CD14-positive monocyte (primary cell): ENCODE data around the gene GYG2. TPM values are rescaled to one million over a fixed set of nuclear protein-coding genes. Genes with fewer than 3 reads are reported as not detected.

Experiments
- DNase-seq, 3 donors: peaks; one replicate each; pipeline ENCODE4 v3.0.0-alpha.2; 2011 to 2022
- H2AFZ ChIP-seq: 2 replicates; pipeline ENCODE4 v1.6.0; 2012; ENCODE audit warnings: mild to moderate bottlenecking, low read depth, low read length, inconsistent platforms; ENCODE audit not compliant: insufficient read depth, poor library complexity, severe bottlenecking
- H3K27ac ChIP-seq, 2 donors: 1 replicate in 1 of 2; 2 replicates in 1 of 2; pipeline ENCODE4 v1.5.1; 2012 to 2013; ENCODE audit warnings: low read length in 2 of 2, control low read depth in 1 of 2, inconsistent platforms in 1 of 2, low read depth in 1 of 2, mild to moderate bottlenecking in 1 of 2
- H3K27me3 ChIP-seq, 2 donors: one replicate each; pipeline versions ENCODE4 v1.6.0 to v1.6.1; 2011 to 2013; ENCODE audit warnings: low read length in 2 of 2; ENCODE audit not compliant: control insufficient read depth in 2 of 2, insufficient read depth in 2 of 2
- H3K36me3 ChIP-seq, 2 donors: replicated peaks in 1 of 2; 1 replicate in 1 of 2; 2 replicates in 1 of 2; pipeline versions ENCODE4 v1.5.1 to v1.6.1; 2012 to 2013; ENCODE audit warnings: low read length in 2 of 2, control low read depth in 1 of 2, inconsistent platforms in 1 of 2, mild to moderate bottlenecking in 1 of 2; ENCODE audit not compliant: insufficient read depth in 2 of 2, control insufficient read depth in 1 of 2
- H3K4me1 ChIP-seq, 2 donors: 1 replicate in 1 of 2; 2 replicates in 1 of 2; pipeline versions ENCODE4 v1.5.1 to v1.6.1; 2012 to 2013; ENCODE audit warnings: low read length in 2 of 2, control low read depth in 1 of 2, inconsistent platforms in 1 of 2, mild to moderate bottlenecking in 1 of 2, moderate library complexity in 1 of 2; ENCODE audit not compliant: insufficient read depth in 2 of 2, control insufficient read depth in 1 of 2
- H3K4me2 ChIP-seq: replicated peaks from 2 replicates; pipeline ENCODE3; 2012; ENCODE audit warnings: low read length, moderate library complexity, mild to moderate bottlenecking; ENCODE audit not compliant: poor library complexity, severe bottlenecking; ENCODE audit errors: extremely low read depth
- H3K4me3 ChIP-seq, 3 experiments: fragments of 200-600 bp in 1 of 3; sonication (generic) in 1 of 3; replicated peaks in 1 of 3; 1 replicate in 2 of 3; 2 replicates in 1 of 3; pipeline ENCODE4 v1.5.1; 2011 to 2013; ENCODE audit warnings: low read length in 3 of 3, mild to moderate bottlenecking in 3 of 3, control low read depth in 2 of 3, low read depth in 2 of 3, inconsistent platforms in 1 of 3, moderate library complexity in 1 of 3
- H3K79me2 ChIP-seq: 2 replicates; pipeline ENCODE4 v1.6.0; 2012; ENCODE audit warnings: mild to moderate bottlenecking, control low read depth, inconsistent platforms, low read length, moderate library complexity; ENCODE audit not compliant: insufficient read depth
- H3K9ac ChIP-seq: 2 replicates; pipeline ENCODE4 v1.6.0; 2017; ENCODE audit warnings: low read length, mild to moderate bottlenecking; ENCODE audit not compliant: insufficient read depth, poor library complexity, severe bottlenecking
- H3K9me3 ChIP-seq, 2 donors: replicated peaks in 1 of 2; 1 replicate in 1 of 2; 2 replicates in 1 of 2; pipeline versions ENCODE4 v1.5.1 to v1.6.1; 2012 to 2013; ENCODE audit warnings: low read length in 2 of 2, control low read depth in 1 of 2; ENCODE audit not compliant: control insufficient read depth in 1 of 2, insufficient read depth in 1 of 2
- H4K20me1 ChIP-seq: 2 replicates; pipeline ENCODE4 v1.6.0; 2012; ENCODE audit warnings: mild to moderate bottlenecking, low read length, control low read depth, moderate library complexity; ENCODE audit not compliant: insufficient read depth
- H3K27ac Mint-ChIP-seq, 7 donors: one replicate each; pipeline ENCODE4 v1.8.0; 2020; ENCODE audit warnings: mild to moderate bottlenecking in 7 of 7, mixed read lengths in 7 of 7, moderate library complexity in 6 of 7, inconsistent platforms in 2 of 7
- H3K27me3 Mint-ChIP-seq, 3 donors: one replicate each; pipeline ENCODE4 v1.8.0; 2021 to 2022; ENCODE audit warnings: low read depth in 3 of 3, mild to moderate bottlenecking in 3 of 3, mixed read lengths in 3 of 3, moderate library complexity in 3 of 3, inconsistent platforms in 1 of 3
- H3K36me3 Mint-ChIP-seq, 2 donors: one replicate each; pipeline ENCODE4 v1.8.0; 2020; ENCODE audit warnings: mixed read lengths in 2 of 2, inconsistent platforms in 1 of 2, mild to moderate bottlenecking in 1 of 2
- H3K4me1 Mint-ChIP-seq: one replicate; pipeline ENCODE4 v1.8.0; 2020; ENCODE audit warnings: mild to moderate bottlenecking, mixed read lengths
- H3K4me3 Mint-ChIP-seq, 2 donors: one replicate each; pipeline ENCODE4 v1.8.0; 2020; ENCODE audit warnings: mild to moderate bottlenecking in 2 of 2, mixed read lengths in 2 of 2, moderate library complexity in 1 of 2
- H3K9me3 Mint-ChIP-seq, 7 donors: one replicate each; pipeline ENCODE4 v1.8.0; 2020 to 2022; ENCODE audit warnings: mixed read lengths in 7 of 7, mild to moderate bottlenecking in 6 of 7, moderate library complexity in 6 of 7, inconsistent platforms in 2 of 7
- CTCF ChIP-seq: fragments of 200-600 bp; IDR thresholded peaks from one replicate; pipeline ENCODE4 v1.8.0; 2022; ENCODE audit warnings: antibody characterized with exemption, mild to moderate bottlenecking
- WGBS: methylation state at CpG from one replicate; pipeline ENCODE4 v1.1.5; 2013; ENCODE audit warnings: missing lambda C conversion rate; ENCODE audit not compliant: insufficient coverage; 5-methylcytosine and 5-hydroxymethylcytosine counted together
- intact Hi-C, 2 donors: fragments of 100-400 bp; cut with micrococcal nuclease; formaldehyde crosslinking; loops; one replicate each; pipeline versions ENCODE4 v1.15.0 to v1.15.1; 2023
- polyA plus RNA-seq, 3 donors: library from polyadenylated mRNA; depleted of rRNA in 1 of 3; unstranded in 2 of 3; stranded (reverse) in 1 of 3; fragments of 300-500 nt in 2 of 3; fragments of >200 nt in 1 of 3; fragmentation: Illumina TruSeq in 2 of 3; gene quantifications; 1 replicate in 2 of 3; 2 replicates in 1 of 3; pipeline ENCODE4 v1.2.3, GENCODE V29; 2012 to 2021

The GYG2 gene
- polyA plus RNA-seq, 3 donors, result not detected

GRCh38 chrX:2874222-2875135, 45.7 kb downstream of the GYG2 start:
- Histone ChIP-seq H3K4me2 (no peak overlapping the region), H3K79me2 (no peaks in the 10 kb centered on the region), H4K20me1 (no peaks in the 10 kb centered on the region), H3K36me3 (no peaks in the 10 kb centered on the region), H3K4me3 (no peak overlapping the region), H3K27ac (no peak overlapping the region), H3K4me1 (no peaks in the 10 kb centered on the region), H3K27me3 (peaks cover 0 to 2% of the 10 kb centered on the region in 2 donors), H3K9me3 (no peaks in the 10 kb centered on the region), H3K9ac (no peak overlapping the region), H2AFZ (no peak overlapping the region)
- DNase-seq, result no peak
- H3K36me3 Mint-ChIP-seq, result no peaks in the 10 kb centered on the region
- WGBS, result no CpG with 5 or more reads among the region's 5 CpGs
- no peak for TF ChIP-seq CTCF
- no peaks in the 10 kb centered on the region for H3K4me1 Mint-ChIP-seq
- peaks cover 0 to 10% (median 5%) of the 10 kb centered on the region in 7 donors for H3K9me3 Mint-ChIP-seq
- intact Hi-C loops, result loop anchor here in 1 of 2 donors (10.0 kb wide), 1 partner anchor 160 kb away; no protein-coding TSS in a partner anchor
- no peak overlapping the region for H3K27ac Mint-ChIP-seq
- no peak overlapping the region for H3K4me3 Mint-ChIP-seq
- H3K27me3 Mint-ChIP-seq, result peaks cover 0 to 15% (median 0%) of the 10 kb centered on the region in 3 donors

- no peaks in the 10 kb centered on the region for H4K20me1 ChIP-seq
- intact Hi-C loops, result loop anchor here in 1 of 2 donors (10.0 kb wide), 1 partner anchor 160 kb away; no protein-coding TSS in a partner anchor
- H3K27ac Mint-ChIP-seq, result no peak overlapping the region
- H3K4me1 ChIP-seq, result no peaks in the 10 kb centered on the region
- no peaks in the 10 kb centered on the region for H3K36me3 ChIP-seq
- H3K4me1 Mint-ChIP-seq, result no peaks in the 10 kb centered on the region
- H3K9me3 ChIP-seq, result no peaks in the 10 kb centered on the region
- no peak for TF ChIP-seq CTCF
- H3K9me3 Mint-ChIP-seq, result peaks cover 0 to 9% (median 5%) of the 10 kb centered on the region in 7 donors
- H3K4me3 ChIP-seq, result no peak overlapping the region
- no peak overlapping the region for H3K27ac ChIP-seq
- H3K9ac ChIP-seq, result no peak overlapping the region
- H3K36me3 Mint-ChIP-seq, result no peaks in the 10 kb centered on the region
- DNase-seq, result no peak
- no peak overlapping the region for H3K4me3 Mint-ChIP-seq
- H3K79me2 ChIP-seq, result no peaks in the 10 kb centered on the region
- no CpG with 5 or more reads among the region's 3 CpGs for WGBS
- H3K27me3 Mint-ChIP-seq, result peaks cover 0 to 13% (median 0%) of the 10 kb centered on the region in 3 donors
- H2AFZ ChIP-seq, result no peak overlapping the region
- no peak overlapping the region for H3K4me2 ChIP-seq
- H3K27me3 ChIP-seq, result peaks cover 0 to 2% of the 10 kb centered on the region in 2 donors
These were observed 46.4 kb downstream of the GYG2 start for GRCh38 chrX:2875136-2875481.
